H54 (cell line): Measurements from ENCODE around the gene HOXB3.

ENCODE experiments used
- DNase-seq: peaks from one replicate; pipeline ENCODE4 v3.0.0; 2011; ENCODE audit warnings: low spot score, mixed read lengths; ENCODE audit not compliant: insufficient read length
- FAIRE-seq: peaks from 3 replicates; lab custom pipeline; 2011; peaks lifted over from hg19 to GRCh38; lab: Jason Lieb, UNC
- POLR2A ChIP-seq: IDR thresholded peaks from 2 replicates; pipeline ENCODE4 v1.6.1; 2011; ENCODE audit warnings: low read depth, mild to moderate bottlenecking, low read length

The HOXB3 gene

DNA sequence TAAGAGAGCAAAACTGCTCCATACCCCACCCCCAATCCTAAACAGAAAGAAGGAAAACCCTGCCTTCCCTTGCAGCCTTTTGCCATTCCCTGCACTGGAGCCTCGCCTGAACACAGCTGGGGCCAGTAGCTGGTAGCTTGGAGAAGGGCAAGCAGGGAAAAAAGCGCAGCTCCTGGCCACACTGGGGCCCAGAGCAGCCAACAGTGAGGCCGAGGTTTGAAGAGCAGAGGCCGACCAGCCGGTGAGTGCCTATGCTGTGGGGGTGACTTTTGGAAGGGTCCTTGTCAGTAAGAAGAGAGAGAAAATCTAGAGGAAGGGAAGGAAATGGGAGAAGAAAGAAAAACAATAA lies 39.3 kb upstream of the HOXB3 start:
- no peak for TF ChIP-seq POLR2A
- no peak for FAIRE-seq
- no peak for DNase-seq

DNA sequence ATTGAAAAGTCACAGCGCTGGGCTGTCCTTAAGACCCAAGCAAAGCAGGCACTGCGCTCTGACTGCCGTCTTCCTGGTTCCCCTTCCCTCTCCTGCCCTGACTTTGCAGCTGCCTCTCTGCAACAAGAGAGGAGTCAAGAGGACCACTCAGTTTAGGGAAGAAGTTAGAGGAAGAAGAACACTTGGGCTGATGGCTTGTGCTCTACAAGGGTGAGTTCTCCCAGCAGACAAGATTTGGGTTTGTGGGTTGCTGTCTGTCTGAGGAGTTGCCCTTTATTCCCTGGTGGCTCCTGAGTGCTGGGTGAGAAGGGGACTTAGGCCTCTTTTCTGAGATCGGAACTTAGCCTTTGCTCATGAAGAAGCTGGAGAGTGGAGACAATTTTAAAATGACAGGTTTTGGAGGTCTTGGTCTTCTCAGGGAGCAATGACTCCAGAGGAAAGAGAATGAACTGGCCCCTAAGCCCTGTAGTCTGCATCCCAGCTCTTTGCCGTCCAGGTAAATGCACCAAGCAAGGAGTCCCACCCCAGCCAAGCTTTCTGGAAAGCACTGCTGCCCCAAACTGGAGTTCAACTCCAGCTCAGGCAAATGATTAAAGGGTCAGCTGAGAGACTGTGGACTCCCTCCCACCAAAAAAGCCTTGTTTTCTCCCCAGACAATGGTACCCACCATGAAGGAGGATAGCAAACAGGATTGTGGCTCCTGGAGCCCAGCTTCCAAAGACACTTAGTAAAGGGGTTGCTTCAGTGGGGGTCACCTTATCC lies 38.8 kb upstream of the HOXB3 start:
- TF ChIP-seq POLR2A: no peak
- no peak for FAIRE-seq
- no peak for DNase-seq

DNA sequence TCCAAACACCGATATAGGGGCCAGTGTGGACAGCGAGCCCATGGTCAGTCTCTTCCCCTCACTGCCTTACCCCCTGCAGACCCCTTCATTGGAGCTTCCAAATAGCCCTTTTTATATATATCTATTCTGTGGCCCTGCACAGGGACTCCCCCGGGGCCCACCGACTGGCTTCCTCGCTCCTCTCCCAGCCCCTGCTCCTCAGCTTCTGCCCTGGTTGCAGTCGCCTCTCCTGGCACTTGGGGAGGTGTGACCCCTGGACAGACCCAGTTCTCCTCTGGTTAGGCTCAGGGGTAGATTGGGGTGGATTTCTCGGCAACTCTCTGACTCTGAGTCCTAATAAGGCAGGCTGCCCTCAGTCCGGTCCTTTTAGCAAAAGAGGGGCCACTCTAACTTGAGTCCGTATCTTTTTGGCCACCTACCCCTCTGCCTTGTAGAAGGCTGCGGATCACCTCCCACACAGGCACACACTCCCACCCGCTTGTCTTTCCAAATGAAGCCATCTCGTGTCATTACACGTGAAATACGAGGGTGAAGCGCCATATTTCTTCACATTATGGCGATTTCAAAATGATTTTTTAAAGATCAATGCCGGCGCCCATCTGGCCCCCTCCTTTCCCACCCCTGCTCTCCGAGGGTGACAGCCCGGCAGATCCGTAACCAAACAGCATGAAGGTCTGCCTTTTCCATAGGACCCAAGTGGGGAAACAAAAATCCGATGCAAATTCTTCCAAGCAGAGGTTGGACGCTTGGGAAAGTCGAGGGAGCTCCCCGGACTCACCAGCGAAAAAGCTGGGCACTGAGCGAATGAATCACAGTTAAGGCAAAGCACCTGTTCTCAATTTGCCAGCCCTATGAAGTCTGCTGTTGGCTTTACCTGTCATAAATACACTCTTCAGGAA lies 37.8 kb upstream of the HOXB3 start:
- no peak for TF ChIP-seq POLR2A
- FAIRE-seq (no peak), DNase-seq (no peak)

DNA sequence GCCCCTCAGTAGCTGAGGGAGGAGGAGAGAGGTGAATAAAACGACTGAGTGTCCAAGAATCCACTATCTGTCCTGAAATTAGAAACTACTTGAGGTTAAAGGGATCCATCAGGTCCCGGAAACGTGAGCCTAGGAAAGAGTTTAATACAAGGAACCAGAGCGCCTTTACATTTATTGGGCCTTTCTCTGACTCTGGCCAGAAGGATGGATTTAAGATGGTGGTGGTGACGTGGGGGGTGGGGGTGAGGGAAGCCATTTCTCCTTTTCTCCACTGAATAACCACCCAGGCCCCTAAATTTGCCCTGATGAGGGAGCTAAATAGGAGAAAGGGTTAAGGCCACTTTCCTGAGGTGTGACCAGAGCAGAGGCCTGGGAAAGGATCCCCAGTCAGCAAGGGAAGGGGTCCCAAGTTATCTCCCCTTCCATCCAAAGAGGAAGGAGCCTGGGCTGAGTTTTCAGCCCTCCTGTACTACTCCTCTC lies 37.1 kb upstream of the HOXB3 start:
- no peak for FAIRE-seq
- no peak for TF ChIP-seq POLR2A

DNA sequence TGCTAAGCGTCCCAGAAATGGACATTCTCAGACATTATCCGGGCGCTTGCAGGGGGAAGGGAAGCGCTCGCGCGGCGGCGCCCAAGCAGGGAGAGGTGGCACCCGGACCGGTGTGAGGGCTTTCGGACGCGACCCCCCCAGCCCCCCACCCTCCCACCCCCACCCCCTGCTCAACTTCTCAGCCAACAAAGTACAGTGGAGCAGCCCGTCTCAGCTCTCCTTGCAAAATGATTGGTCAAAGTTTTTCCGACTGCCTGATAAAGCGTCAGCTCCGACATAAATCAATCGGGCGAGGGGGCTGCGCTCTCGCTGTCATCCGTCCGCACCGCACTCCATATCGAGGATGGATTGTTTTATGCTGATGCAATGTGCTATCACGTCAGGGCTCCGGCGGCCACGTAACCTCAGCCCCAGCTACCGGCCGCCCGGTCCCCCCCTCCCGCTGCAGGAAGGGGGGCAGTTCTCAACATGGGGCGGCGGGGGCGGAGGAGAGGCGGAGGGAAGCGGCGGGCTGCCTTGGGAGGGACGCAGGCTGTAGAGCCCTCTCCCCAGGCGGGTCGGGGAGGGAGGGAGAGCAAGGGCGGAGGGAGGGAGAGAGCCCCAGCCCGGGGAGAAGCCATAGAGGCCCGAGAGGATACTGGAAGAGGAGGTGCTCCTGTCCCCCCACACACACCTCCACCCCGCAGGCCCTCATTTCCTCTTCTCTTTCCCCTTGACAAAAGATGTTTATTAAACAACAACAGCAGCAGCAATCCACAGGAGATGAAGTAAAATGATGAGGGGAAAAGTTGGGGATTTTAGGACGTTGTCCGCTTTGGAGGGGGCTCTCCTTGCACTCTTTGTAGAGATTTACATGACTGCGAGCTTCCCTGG lies 36.4 kb upstream of the HOXB3 start, which contains the start of gene HOXB9:
TSS of gene HOXB9 (minus strand) at position 114 of the 873 bp plus-strand sequence. CDS start at position 25, 89 bp downstream.
- DNase-seq (peak; percentile 98), FAIRE-seq (no peak)
- 0 out of 2 replicates have a peak, but pooled peaks have one; percentile 26 for TF ChIP-seq POLR2A

More for the DNA sequence above, 37.1 kb upstream of the HOXB3 start:
- no peak for DNase-seq

DNA sequence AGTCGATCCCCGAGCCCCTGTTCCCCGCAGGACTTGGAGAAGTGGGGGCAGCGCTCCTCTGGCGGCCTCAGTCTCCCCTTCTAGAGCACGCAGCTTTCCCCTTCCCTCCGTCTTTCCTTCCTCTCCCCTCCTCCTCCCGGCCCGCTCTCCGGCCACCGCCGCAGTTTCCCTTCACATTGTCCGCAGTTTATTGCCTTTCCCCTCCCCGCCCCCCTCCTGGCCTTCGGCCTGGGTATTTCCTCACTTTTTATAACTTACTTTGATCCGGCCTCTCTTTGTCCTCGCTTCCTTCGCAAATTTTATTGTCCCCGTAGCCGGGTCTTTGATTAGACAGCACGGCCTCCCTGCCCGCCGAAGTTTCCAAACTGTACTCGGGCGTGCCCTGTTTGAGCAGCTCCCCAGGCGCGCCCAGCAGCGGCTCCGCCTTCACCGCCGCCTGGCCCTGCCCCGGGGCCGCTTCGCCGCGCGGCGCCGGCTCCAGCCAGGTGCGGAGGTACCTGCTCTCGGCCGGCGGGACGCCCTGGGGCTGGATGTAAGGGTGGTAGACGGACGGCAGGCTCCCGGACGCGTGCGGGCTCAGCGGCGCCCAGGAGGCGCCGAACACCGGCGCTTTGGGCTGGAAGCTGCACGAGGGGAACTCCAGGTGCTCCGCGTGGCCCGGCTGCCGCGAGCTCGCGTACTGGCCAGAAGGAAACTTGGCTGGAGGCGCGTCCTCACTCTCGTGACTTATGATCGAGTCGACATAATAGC lies 35.6 kb upstream of the HOXB3 start:
- FAIRE-seq: no peak
- no peak for DNase-seq

DNA sequence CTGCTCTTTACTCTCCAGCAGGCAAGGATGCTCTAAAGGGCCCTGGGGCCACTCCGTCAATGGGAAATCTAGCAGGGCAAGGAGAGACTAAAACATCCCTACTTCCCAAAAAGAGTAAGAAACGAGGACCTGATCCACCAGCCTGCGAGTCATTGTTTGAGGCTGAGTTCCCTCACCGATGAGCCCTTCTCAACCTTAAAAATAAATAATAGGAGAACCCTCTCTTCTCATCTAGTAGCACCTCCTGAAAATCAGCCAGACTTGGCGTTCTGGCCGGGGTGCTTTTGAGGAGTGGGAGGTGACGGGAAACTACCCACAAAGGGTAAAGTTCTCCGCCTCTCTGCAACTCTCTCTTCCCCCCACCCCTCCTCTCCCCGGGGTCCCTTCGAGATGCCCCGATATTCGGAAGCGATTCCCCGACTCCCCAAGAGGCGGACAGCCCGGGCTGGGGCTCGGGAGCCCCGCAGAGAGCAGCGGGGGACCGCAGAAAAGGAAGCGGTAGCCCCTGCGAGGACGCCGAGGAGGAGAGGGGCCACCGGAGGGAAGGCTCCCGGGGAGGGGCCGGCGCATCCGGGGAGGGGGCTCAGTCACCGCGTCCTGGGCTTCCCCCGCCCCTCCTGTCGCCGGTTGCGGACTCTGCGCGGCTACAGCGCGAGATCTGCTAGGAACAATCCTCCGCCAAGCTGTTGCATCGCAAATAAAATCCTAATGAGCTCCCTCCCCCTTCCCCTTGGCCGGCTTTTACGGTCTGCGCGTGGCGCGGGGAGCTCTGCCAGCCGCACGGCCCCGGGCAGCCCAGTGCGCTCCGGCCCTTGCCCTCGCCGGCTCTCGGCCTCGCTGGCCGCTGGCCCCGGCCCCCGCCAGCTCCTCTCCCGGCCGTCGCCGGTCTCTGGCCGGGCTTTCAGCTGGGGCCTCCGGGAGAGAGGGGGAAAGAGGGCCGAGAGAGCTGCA lies 34.8 kb upstream of the HOXB3 start:
- DNase-seq: no peak
- FAIRE-seq: no peak
- no peak for TF ChIP-seq POLR2A

More for the DNA sequence above, 35.6 kb upstream of the HOXB3 start:
- no peak for TF ChIP-seq POLR2A

DNA sequence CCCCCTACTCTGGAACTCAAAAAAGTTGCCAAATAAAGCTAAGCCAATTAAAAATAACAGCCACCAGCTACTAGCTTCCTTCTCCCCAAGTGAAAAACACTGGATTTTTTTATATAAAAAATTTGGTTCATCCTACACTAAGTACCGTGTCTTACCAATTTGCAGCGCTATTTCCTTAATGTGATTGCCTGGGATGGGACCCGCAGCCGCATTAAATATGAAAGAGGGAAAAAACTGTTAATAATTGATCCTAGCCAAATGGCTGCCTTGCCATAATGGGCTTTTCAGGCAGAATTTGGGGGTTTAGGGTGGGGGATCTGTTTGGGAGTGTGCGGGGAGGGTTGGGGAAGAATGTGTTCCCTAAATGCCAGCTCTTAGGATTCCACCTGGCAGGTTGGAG lies 34.1 kb upstream of the HOXB3 start:
- DNase-seq: no peak
- no peak for TF ChIP-seq POLR2A
- no peak for FAIRE-seq

DNA sequence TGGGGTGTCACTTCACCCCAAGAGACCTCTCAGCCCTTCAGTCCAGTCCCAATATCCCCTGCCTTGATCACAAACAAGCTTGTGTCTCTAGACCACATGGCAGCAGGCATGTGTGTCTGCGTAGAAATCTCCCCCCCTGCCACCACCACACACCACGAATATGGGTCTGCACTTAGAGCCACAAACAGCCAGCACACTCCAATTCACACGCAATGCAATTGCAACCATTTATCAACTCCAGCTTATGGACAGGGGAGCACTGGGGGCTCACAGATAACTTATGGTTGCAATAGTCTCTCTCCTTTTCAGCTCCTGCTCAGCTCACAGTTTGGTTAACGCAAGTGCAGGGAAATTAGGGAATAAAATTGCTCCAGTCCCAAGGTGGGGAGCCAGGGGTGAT lies 33.5 kb upstream of the HOXB3 start:
- FAIRE-seq (no peak), DNase-seq (no peak)
- no peak for TF ChIP-seq POLR2A

DNA sequence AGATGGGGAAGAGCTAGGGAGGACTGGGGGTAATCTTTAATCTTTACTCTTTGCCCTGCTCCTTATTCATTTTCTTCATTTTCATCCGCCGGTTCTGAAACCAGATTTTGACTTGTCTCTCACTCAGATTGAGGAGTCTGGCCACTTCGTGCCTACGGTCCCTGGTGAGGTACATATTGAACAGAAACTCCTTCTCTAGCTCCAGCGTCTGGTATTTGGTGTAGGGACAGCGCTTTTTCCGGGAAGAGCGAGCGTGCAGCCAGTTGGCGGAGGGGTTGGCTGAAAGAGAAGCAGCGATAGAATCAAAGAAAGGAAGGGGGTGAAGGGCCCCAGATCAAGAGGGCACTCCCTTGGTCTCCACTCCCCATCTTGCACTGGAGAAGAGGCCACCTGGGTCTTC lies 32.8 kb upstream of the HOXB3 start:
- TF ChIP-seq POLR2A: no peak
- FAIRE-seq: no peak
- DNase-seq: no peak
